GM23338 (cell line): ENCODE measurements around the gene ATP2B1. TPM values are rescaled to one million over a fixed set of nuclear protein-coding genes. Genes with fewer than 3 reads are reported as not detected.

ENCODE experiments used
- ATAC-seq: fragments of 200-7000 bp; cut with Tn5 transposase; 3 replicates; pipeline ENCODE4 v1.9.1; 2020
- DNase-seq: peaks from one replicate; pipeline ENCODE4 v3.0.0-alpha.2; 2015; ENCODE audit warnings: low spot score
- H2AFZ ChIP-seq: fragments of 200-600 bp; sonication (generic); 2 replicates; pipeline ENCODE4 v1.8.0; 2016; ENCODE audit warnings: antibody characterized with exemption, mild to moderate bottlenecking, moderate library complexity
- H3F3A ChIP-seq: fragments of 200-600 bp; sonication (generic); replicated peaks from 2 replicates; pipeline ENCODE4 v1.8.0; 2017; ENCODE audit warnings: antibody characterized with exemption, mixed run types, low read depth
- H3K27ac ChIP-seq: fragments of 200-600 bp; sonication (generic); 2 replicates; pipeline ENCODE4 v1.6.1; 2016; ENCODE audit warnings: low read depth
- H3K27me3 ChIP-seq: fragments of 200-600 bp; sonication (generic); 2 replicates; pipeline ENCODE4 v1.8.0; 2016; ENCODE audit warnings: mild to moderate bottlenecking, mixed run types, moderate library complexity; ENCODE audit not compliant: insufficient read depth
- H3K36me3 ChIP-seq: fragments of 200-600 bp; sonication (generic); 2 replicates; pipeline ENCODE4 v1.8.0; 2016; ENCODE audit warnings: mild to moderate bottlenecking; ENCODE audit not compliant: insufficient read depth
- H3K4me1 ChIP-seq: fragments of 200-600 bp; sonication (generic); 2 replicates; pipeline ENCODE4 v1.8.0; 2016; ENCODE audit warnings: mild to moderate bottlenecking, moderate library complexity; ENCODE audit not compliant: insufficient read depth
- H3K4me2 ChIP-seq: fragments of 200-600 bp; sonication (generic); 2 replicates; pipeline ENCODE4 v1.7.1; 2017; ENCODE audit warnings: mixed run types
- H3K4me3 ChIP-seq: fragments of 200-600 bp; sonication (generic); 2 replicates; pipeline ENCODE4 v1.6.1; 2016; ENCODE audit warnings: mixed run types
- H3K79me2 ChIP-seq: fragments of 200-600 bp; sonication (generic); replicated peaks from 2 replicates; pipeline ENCODE4 v1.8.0; 2017; ENCODE audit warnings: mild to moderate bottlenecking; ENCODE audit not compliant: insufficient read depth
- H3K9me2 ChIP-seq: fragments of 200-600 bp; sonication (generic); 2 replicates; pipeline ENCODE4 v1.8.0; 2017; ENCODE audit not compliant: insufficient read depth
- H4K20me1 ChIP-seq: fragments of 200-600 bp; sonication (generic); replicated peaks from 2 replicates; pipeline ENCODE4 v1.8.0; 2017; ENCODE audit warnings: mild to moderate bottlenecking; ENCODE audit not compliant: insufficient read depth
- H3K27ac Mint-ChIP-seq: 2 replicates; pipeline ENCODE4 v1.8.0; 2020; ENCODE audit warnings: inconsistent platforms, mild to moderate bottlenecking, moderate library complexity, mixed read lengths
- H3K27me3 Mint-ChIP-seq: 3 replicates; pipeline ENCODE4 v1.8.0; 2022; ENCODE audit warnings: low read depth, mild to moderate bottlenecking, moderate library complexity, mixed read lengths, inconsistent platforms; ENCODE audit not compliant: insufficient read depth, poor library complexity
- H3K36me3 Mint-ChIP-seq: 3 replicates; pipeline ENCODE4 v1.8.0; 2021; ENCODE audit warnings: low read depth, mild to moderate bottlenecking, inconsistent platforms, moderate library complexity, mixed read lengths
- H3K4me1 Mint-ChIP-seq: 3 replicates; pipeline ENCODE4 v1.8.0; 2020; ENCODE audit warnings: mild to moderate bottlenecking, inconsistent platforms, mixed read lengths
- H3K4me3 Mint-ChIP-seq: 3 replicates; pipeline ENCODE4 v1.8.0; 2021; ENCODE audit warnings: moderate library complexity, mild to moderate bottlenecking, inconsistent platforms, mixed read lengths
- H3K9me3 Mint-ChIP-seq: 3 replicates; pipeline ENCODE4 v1.8.0; 2020; ENCODE audit warnings: moderate library complexity, mild to moderate bottlenecking, inconsistent platforms, mixed read lengths
- CREB1 ChIP-seq: fragments of 250-450 bp; sonication (Bioruptor Pico); IDR thresholded peaks from 2 replicates; pipeline ENCODE4 v1.5.0; 2020; ENCODE audit warnings: low read depth, mild to moderate bottlenecking, moderate library complexity
- CTCF ChIP-seq, 2 experiments: fragments of 200-600 bp in 1 of 2; sonication (generic) in 1 of 2; conservative IDR thresholded peaks; 2 replicates each; pipeline versions ENCODE4 v1.5.1 to v1.6.1; 2016 to 2017; ENCODE audit warnings: antibody characterized with exemption in 2 of 2, low read depth in 2 of 2, mild to moderate bottlenecking in 2 of 2, moderate library complexity in 1 of 2
- ETS1 ChIP-seq: IDR thresholded peaks from 2 replicates; pipeline ENCODE4 v1.6.1; 2016; ENCODE audit warnings: antibody characterized with exemption
- EZH2 ChIP-seq: fragments of 200-600 bp; sonication (generic); IDR thresholded peaks from one replicate; pipeline ENCODE4 v1.8.0; 2017; ENCODE audit warnings: antibody characterized with exemption, mild to moderate bottlenecking, low read depth; ENCODE audit not compliant: unreplicated experiment
- JUNB ChIP-seq: IDR thresholded peaks from one replicate; pipeline ENCODE4 v1.6.1; 2016; ENCODE audit warnings: antibody characterized with exemption; ENCODE audit not compliant: unreplicated experiment
- STAT1 ChIP-seq: IDR thresholded peaks from one replicate; pipeline ENCODE4 v1.6.1; 2016; ENCODE audit warnings: antibody characterized with exemption; ENCODE audit not compliant: unreplicated experiment
- ZNF331 ChIP-seq: fragments of 250-450 bp; sonication (Bioruptor Pico); IDR thresholded peaks from 2 replicates; pipeline ENCODE4 v1.5.0; 2020; ENCODE audit warnings: low read depth, mild to moderate bottlenecking, moderate library complexity
- polyA plus RNA-seq: library from polyadenylated mRNA; unstranded; fragments of >200 nt; fragmentation: Nextera tagmentation; extraction: Ambion mirVana; gene quantifications from 2 replicates; pipeline ENCODE4 v1.2.1, GENCODE V29; 2016
- total RNA-seq: library from RNA; depleted of rRNA; stranded (reverse); fragments of >200 nt; shearing (Covaris generic); gene quantifications from 2 replicates; pipeline ENCODE4 v1.2.3, GENCODE V29; 2014
- TF ChIP-seq, protein P1 (sequence below): fragments of 250-450 bp; sonication (Bioruptor Pico); IDR thresholded peaks from 2 replicates; pipeline ENCODE4 v1.5.0; 2020; ENCODE audit warnings: mild to moderate bottlenecking, moderate library complexity

Gene ATP2B1
- total and polyA plus RNA-seq, 2 experiments from 2014 or later: 39.3 to 42.3 TPM

DNA sequence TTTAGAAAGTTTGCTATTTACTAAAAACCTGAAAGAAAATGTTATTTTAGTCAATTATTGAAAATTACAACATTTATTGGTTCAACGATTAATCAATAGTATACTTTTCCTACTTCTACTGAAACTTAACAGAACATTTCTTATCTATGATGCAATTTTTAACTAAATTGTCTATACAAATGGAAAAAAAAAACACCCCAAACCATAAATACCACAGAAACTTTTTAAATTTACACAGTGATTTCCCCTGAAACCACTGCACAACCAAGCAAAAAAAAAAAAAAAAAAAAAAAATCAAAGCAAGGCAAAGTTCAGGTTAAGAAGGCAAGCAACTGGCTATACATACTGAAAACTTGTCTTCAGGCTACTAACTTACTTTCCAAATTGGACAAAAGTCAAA lies 110.9 kb downstream of the ATP2B1 start (continued):
- TF ChIP-seq, protein P1, sequence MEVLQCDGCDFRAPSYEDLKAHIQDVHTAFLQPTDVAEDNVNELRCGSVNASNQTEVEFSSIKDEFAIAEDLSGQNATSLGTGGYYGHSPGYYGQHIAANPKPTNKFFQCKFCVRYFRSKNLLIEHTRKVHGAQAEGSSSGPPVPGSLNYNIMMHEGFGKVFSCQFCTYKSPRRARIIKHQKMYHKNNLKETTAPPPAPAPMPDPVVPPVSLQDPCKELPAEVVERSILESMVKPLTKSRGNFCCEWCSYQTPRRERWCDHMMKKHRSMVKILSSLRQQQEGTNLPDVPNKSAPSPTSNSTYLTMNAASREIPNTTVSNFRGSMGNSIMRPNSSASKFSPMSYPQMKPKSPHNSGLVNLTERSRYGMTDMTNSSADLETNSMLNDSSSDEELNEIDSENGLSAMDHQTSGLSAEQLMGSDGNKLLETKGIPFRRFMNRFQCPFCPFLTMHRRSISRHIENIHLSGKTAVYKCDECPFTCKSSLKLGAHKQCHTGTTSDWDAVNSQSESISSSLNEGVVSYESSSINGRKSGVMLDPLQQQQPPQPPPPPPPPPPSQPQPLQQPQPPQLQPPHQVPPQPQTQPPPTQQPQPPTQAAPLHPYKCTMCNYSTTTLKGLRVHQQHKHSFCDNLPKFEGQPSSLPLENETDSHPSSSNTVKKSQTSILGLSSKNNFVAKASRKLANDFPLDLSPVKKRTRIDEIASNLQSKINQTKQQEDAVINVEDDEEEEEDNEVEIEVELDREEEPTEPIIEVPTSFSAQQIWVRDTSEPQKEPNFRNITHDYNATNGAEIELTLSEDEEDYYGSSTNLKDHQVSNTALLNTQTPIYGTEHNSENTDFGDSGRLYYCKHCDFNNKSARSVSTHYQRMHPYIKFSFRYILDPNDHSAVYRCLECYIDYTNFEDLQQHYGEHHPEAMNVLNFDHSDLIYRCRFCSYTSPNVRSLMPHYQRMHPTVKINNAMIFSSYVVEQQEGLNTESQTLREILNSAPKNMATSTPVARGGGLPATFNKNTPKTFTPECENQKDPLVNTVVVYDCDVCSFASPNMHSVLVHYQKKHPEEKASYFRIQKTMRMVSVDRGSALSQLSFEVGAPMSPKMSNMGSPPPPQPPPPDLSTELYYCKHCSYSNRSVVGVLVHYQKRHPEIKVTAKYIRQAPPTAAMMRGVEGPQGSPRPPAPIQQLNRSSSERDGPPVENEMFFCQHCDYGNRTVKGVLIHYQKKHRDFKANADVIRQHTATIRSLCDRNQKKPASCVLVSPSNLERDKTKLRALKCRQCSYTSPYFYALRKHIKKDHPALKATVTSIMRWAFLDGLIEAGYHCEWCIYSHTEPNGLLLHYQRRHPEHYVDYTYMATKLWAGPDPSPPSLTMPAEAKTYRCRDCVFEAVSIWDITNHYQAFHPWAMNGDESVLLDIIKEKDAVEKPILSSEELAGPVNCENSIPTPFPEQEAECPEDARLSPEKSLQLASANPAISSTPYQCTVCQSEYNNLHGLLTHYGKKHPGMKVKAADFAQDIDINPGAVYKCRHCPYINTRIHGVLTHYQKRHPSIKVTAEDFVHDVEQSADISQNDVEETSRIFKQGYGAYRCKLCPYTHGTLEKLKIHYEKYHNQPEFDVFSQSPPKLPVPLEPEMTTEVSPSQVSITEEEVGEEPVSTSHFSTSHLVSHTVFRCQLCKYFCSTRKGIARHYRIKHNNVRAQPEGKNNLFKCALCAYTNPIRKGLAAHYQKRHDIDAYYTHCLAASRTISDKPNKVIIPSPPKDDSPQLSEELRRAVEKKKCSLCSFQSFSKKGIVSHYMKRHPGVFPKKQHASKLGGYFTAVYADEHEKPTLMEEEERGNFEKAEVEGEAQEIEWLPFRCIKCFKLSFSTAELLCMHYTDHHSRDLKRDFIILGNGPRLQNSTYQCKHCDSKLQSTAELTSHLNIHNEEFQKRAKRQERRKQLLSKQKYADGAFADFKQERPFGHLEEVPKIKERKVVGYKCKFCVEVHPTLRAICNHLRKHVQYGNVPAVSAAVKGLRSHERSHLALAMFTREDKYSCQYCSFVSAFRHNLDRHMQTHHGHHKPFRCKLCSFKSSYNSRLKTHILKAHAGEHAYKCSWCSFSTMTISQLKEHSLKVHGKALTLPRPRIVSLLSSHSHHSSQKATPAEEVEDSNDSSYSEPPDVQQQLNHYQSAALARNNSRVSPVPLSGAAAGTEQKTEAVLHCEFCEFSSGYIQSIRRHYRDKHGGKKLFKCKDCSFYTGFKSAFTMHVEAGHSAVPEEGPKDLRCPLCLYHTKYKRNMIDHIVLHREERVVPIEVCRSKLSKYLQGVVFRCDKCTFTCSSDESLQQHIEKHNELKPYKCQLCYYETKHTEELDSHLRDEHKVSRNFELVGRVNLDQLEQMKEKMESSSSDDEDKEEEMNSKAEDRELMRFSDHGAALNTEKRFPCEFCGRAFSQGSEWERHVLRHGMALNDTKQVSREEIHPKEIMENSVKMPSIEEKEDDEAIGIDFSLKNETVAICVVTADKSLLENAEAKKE (CRISPR knock-in tag): no peak
- TF ChIP-seq ZNF331 (CRISPR knock-in tag) (no peak), ETS1 (no peak)

GRCh38 chr12:89597210-89597609 lies 111.4 kb downstream of the ATP2B1 start:
- no peaks in the 10 kb centered on the region for H3K27me3 ChIP-seq
- DNase-seq (no peak), ATAC-seq (no peak)
- no peak overlapping the region for H3K4me2 ChIP-seq
- Mint-ChIP-seq H3K36me3 (no peaks in the 10 kb centered on the region), H3K27me3 (no peaks in the 10 kb centered on the region), H3K4me1 (peaks cover 29% of the 10 kb centered on the region), H3K27ac (no peak overlapping the region), H3K4me3 (no peak overlapping the region), H3K9me3 (no peaks in the 10 kb centered on the region)
- no peak overlapping the region for H2AFZ ChIP-seq
- H3K4me3 ChIP-seq: no peak overlapping the region
- H3K9me2 ChIP-seq: no peaks in the 10 kb centered on the region
- H3K27ac ChIP-seq: no peak overlapping the region
- H3K79me2 ChIP-seq: no peaks in the 10 kb centered on the region
- H3K4me1 ChIP-seq: peaks cover 21% of the 10 kb centered on the region; the same call in 1 of the 2 replicates
- H4K20me1 ChIP-seq: no peaks in the 10 kb centered on the region; the same call in 1 of the 2 replicates
- no peaks in the 10 kb centered on the region for H3F3A ChIP-seq
- no peaks in the 10 kb centered on the region for H3K36me3 ChIP-seq
- TF ChIP-seq EZH2 (no peak), JUNB (no peak), CTCF (conservative IDR thresholded peaks at IDR 0.05; ENCODE audit: low read depth in 2 of 2) (no peak), CREB1 (no peak), STAT1 (no peak)
